ENCODE results near the gene ZNF419.
"Not testable (repeated sequence)": the region's sequence is repeated elsewhere in the genome, so short reads cannot be mapped to it uniquely, and the experiment has no call there.

GRCh38 chr19:57499332-57499679 is 11.8 kb downstream of the ZNF419 start:
- TF ChIP-seq, protein P1, sequence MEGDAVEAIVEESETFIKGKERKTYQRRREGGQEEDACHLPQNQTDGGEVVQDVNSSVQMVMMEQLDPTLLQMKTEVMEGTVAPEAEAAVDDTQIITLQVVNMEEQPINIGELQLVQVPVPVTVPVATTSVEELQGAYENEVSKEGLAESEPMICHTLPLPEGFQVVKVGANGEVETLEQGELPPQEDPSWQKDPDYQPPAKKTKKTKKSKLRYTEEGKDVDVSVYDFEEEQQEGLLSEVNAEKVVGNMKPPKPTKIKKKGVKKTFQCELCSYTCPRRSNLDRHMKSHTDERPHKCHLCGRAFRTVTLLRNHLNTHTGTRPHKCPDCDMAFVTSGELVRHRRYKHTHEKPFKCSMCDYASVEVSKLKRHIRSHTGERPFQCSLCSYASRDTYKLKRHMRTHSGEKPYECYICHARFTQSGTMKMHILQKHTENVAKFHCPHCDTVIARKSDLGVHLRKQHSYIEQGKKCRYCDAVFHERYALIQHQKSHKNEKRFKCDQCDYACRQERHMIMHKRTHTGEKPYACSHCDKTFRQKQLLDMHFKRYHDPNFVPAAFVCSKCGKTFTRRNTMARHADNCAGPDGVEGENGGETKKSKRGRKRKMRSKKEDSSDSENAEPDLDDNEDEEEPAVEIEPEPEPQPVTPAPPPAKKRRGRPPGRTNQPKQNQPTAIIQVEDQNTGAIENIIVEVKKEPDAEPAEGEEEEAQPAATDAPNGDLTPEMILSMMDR (IDR thresholded peaks at IDR 0.05): not testable (repeated sequence)
- not testable (repeated sequence) for TF ChIP-seq POLR2A, POLR2AphosphoS5, EP300 (IDR thresholded peaks at IDR 0.05)

All from sigmoid colon (tissue), 4 donors.